GM23248 (cell line): ENCODE data around the gene CHMP6.

Experiments used
- EZH2 ChIP-seq: fragments of 200-600 bp; sonication (generic); IDR thresholded peaks from 2 replicates; pipeline ENCODE4 v1.6.1; 2018; ENCODE audit warnings: antibody characterized with exemption, mild to moderate bottlenecking; ENCODE audit not compliant: insufficient read depth, poor library complexity, severe bottlenecking
- EZH2phosphoT487 ChIP-seq: fragments of 200-600 bp; sonication (generic); IDR thresholded peaks from 2 replicates; pipeline ENCODE4 v1.6.1; 2018; ENCODE audit warnings: antibody characterized with exemption, moderate library complexity, mild to moderate bottlenecking, low read depth; ENCODE audit not compliant: insufficient read depth

GRCh38 chr17:80990921-80991644, 558 bp upstream of the CHMP6 start:
- TF ChIP-seq EZH2: no peak
- no peak for TF ChIP-seq EZH2phosphoT487
